Chondrocyte (in vitro differentiated cells): ENCODE data around the gene ALDH3B1. TPM values are rescaled to one million over a fixed set of nuclear protein-coding genes. Genes with fewer than 3 reads are reported as not detected.

Experiments used
- DNase-seq: peaks from one replicate; pipeline ENCODE4 v3.0.0; 2021; ENCODE audit warnings: mixed read lengths, low spot score
- H3K27ac Mint-ChIP-seq: one replicate; pipeline ENCODE4 v1.8.0; 2021; ENCODE audit warnings: mild to moderate bottlenecking, moderate library complexity, mixed read lengths; ENCODE audit not compliant: unreplicated experiment
- H3K27me3 Mint-ChIP-seq: 2 replicates; pipeline ENCODE4 v1.8.0; 2021; ENCODE audit warnings: low read depth, mixed read lengths
- H3K36me3 Mint-ChIP-seq: 2 replicates; pipeline ENCODE4 v1.8.0; 2021; ENCODE audit warnings: low read depth, mixed read lengths
- H3K4me1 Mint-ChIP-seq: 2 replicates; pipeline ENCODE4 v1.8.0; 2021; ENCODE audit warnings: low read depth, mild to moderate bottlenecking, mixed read lengths
- H3K4me3 Mint-ChIP-seq: one replicate; pipeline ENCODE4 v1.8.0; 2021; ENCODE audit warnings: mild to moderate bottlenecking, moderate library complexity, mixed read lengths; ENCODE audit not compliant: unreplicated experiment
- H3K9me3 Mint-ChIP-seq: 2 replicates; pipeline ENCODE4 v1.8.0; 2021; ENCODE audit warnings: low read depth, mixed read lengths
- total RNA-seq: library from RNA; stranded (reverse); gene quantifications from 3 replicates; pipeline ENCODE4 v1.2.1, GENCODE V29; 2021
- TF ChIP-seq, protein P1 (sequence below): fragments of 200-600 bp; sonication (generic); IDR thresholded peaks from 2 replicates; pipeline ENCODE4 v1.5.0; 2021; ENCODE audit warnings: antibody characterized with exemption, mild to moderate bottlenecking, moderate library complexity

Gene ALDH3B1
- total RNA-seq, 1 donor from 2014 or later, result 13.1 TPM

DNA sequence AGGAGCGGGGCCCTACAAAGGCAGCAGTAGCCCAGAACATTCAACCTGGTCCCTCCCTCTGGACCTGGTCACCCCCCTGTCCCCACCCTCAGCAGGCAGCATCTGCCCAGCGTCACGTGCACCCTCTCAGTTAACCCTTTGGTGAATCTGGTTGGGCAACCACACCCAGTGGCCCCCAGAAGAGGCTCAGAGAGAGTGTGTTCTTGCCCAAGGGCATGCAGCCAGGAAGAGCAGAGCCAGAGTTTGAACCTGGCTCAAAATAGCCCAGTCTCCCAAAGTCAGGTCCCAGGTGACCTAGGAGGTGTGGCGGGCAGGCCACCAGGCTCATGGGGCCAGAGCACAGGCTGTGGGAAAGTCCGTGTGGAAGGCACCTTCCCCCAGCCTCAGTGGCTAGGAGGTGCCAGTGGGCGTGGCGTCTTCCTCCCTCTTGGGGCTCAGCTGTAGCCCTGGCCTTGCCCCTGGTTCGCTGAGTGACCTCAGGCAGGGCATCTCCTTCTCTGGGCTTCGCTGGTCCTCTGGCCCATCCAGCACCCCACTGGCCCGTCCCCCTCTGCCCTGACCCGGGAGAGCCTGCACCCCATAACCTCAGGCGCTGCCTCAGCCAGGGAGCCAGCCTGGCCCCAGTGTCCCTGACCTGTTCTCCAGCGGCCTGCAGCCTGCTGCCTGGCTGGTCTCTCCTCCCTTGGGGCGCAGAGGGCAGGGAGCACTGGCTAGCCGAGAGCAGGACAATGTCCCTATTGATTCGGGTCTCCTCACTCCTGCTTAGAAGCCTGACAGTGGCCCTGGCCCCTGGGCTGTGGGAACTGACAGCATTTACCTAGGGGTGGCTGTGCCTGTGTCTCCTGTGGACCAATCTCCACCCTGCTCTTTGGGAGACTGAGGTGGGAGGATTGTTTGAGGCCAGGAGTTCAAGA, 7.0 kb downstream of the ALDH3B1 start:
- no peak overlapping the region for H3K4me3 Mint-ChIP-seq
- peaks cover 58% of the 10 kb centered on the region for H3K4me1 Mint-ChIP-seq
- no peaks in the 10 kb centered on the region for H3K9me3 Mint-ChIP-seq
- DNase-seq, result peak; percentile 88
- no peaks in the 10 kb centered on the region for H3K27me3 Mint-ChIP-seq
- H3K27ac Mint-ChIP-seq, result peak overlapping the region; percentile 72
- H3K36me3 Mint-ChIP-seq, result no peaks in the 10 kb centered on the region
- TF ChIP-seq, protein P1, sequence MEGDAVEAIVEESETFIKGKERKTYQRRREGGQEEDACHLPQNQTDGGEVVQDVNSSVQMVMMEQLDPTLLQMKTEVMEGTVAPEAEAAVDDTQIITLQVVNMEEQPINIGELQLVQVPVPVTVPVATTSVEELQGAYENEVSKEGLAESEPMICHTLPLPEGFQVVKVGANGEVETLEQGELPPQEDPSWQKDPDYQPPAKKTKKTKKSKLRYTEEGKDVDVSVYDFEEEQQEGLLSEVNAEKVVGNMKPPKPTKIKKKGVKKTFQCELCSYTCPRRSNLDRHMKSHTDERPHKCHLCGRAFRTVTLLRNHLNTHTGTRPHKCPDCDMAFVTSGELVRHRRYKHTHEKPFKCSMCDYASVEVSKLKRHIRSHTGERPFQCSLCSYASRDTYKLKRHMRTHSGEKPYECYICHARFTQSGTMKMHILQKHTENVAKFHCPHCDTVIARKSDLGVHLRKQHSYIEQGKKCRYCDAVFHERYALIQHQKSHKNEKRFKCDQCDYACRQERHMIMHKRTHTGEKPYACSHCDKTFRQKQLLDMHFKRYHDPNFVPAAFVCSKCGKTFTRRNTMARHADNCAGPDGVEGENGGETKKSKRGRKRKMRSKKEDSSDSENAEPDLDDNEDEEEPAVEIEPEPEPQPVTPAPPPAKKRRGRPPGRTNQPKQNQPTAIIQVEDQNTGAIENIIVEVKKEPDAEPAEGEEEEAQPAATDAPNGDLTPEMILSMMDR, result no peak

DNA sequence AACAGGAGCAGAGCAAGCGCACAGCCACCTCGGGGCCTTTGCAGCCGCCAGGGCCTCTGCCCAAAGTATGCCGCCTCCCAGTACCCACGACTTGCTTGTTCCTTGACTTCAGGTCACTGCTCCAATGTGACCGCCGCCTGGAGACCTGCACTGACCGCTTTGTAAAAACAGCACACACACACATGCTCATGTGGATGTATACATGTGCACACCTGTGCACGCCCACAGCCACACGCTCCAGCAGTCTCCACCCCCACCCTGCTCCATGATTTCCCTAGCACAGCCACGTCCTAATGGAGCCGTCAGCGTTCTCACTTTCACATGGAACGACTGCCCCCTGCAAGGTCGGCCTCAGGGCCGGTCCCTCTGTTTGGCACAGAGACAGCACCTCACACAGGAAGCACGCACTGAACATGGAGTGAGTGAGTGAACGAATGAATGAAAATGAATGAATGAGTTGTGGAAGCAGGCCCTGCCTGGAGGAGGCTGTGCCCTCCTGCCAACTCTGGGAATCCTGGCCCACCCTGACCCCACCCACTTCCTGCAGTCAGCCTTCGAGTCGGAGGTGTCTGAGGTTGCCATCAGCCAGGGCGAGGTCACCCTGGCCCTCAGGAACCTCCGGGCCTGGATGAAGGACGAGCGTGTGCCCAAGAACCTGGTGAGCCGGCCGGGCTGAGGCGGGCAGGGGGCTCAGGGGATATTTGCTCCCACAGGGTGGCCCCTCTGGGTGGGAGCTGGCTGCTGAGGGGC, 8.0 kb downstream of the ALDH3B1 start:
- no peak overlapping the region for H3K4me3 Mint-ChIP-seq
- peaks cover 48% of the 10 kb centered on the region for H3K4me1 Mint-ChIP-seq
- TF ChIP-seq, protein P1, result no peak
- H3K9me3 Mint-ChIP-seq, result no peaks in the 10 kb centered on the region
- no peaks in the 10 kb centered on the region for H3K27me3 Mint-ChIP-seq
- no peaks in the 10 kb centered on the region for H3K36me3 Mint-ChIP-seq
- DNase-seq, result peak; percentile 70
- no peak overlapping the region for H3K27ac Mint-ChIP-seq

DNA sequence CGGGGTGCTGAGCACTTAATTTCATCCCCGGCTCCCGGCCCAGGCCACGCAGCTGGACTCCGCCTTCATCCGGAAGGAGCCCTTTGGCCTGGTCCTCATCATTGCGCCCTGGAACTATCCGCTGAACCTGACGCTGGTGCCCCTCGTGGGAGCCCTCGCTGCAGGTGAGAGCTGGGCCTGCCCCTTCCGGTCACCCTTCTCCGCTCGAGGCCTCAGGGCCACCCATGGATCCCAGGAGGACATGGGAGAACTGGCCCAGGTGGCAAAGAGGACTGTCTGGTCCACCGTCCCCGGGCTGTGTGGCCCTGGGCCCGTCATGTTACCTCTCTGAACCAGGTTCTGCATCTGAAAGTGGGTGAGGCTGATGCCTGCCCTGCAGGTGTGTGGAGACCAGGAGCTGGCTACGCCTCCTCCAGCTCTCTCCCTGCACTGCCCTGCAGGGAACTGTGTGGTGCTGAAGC, 8.6 kb downstream of the ALDH3B1 start:
- DNase-seq, result no peak
- no peak overlapping the region for H3K27ac Mint-ChIP-seq
- peaks cover 42% of the 10 kb centered on the region for H3K4me1 Mint-ChIP-seq
- H3K27me3 Mint-ChIP-seq, result no peaks in the 10 kb centered on the region
- no peaks in the 10 kb centered on the region for H3K9me3 Mint-ChIP-seq
- H3K4me3 Mint-ChIP-seq, result no peak overlapping the region
- H3K36me3 Mint-ChIP-seq, result no peaks in the 10 kb centered on the region
- TF ChIP-seq, protein P1, result no peak

DNA sequence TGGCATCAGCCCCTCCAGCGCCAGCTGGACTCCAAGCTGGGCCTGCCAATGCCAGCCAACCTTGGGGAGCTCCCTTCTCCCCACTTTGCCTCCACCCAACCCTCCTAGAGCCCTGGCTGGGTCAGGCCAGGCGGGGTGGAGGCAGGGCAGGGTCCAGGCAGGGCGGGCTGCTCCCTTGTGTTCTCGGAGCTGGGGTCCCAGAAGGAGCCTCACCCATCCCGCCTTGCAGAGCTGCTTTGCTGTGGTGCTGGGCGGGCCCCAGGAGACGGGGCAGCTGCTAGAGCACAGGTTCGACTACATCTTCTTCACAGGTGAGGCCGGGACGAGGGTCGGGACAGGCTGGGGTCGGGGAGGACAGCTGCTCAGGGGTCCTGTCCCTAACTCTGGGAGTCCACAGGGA, 9.4 kb downstream of the ALDH3B1 start:
- Mint-ChIP-seq H3K4me1 (peaks cover 35% of the 10 kb centered on the region), H3K4me3 (no peak overlapping the region), H3K27me3 (no peaks in the 10 kb centered on the region), H3K9me3 (peaks cover 2% of the 10 kb centered on the region), H3K36me3 (peaks cover 2% of the 10 kb centered on the region), H3K27ac (no peak overlapping the region)
- no peak for DNase-seq
- TF ChIP-seq, protein P1, result no peak

DNA sequence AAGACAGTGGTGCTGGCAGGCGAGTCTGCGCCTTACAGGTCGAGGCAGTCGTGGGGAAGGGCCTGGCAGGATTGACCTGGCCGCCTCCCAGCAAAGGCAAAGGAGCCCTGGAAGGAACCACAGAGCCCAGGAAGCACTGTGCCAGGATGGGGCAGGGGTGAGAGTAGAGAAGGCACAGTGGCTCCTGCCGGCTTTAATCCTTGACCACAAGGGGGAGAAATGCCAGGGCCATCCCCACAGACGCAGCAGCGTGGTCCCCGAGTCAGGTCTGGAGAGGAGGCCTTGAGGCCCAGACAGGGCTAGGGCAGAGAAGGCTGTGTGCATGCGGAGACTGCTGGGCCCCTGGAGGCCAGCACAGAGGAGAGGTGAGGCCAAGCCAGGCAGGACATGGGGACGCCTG, 10.4 kb downstream of the ALDH3B1 start:
- TF ChIP-seq, protein P1, result peak; percentile 65
- Mint-ChIP-seq H3K27ac (no peak overlapping the region), H3K9me3 (peaks cover 8% of the 10 kb centered on the region), H3K4me3 (no peak overlapping the region), H3K4me1 (peaks cover 30% of the 10 kb centered on the region), H3K36me3 (peaks cover 7% of the 10 kb centered on the region), H3K27me3 (no peaks in the 10 kb centered on the region)
- no peak for DNase-seq
